Heart left ventricle (tissue), 16 donors: ENCODE measurements around the gene RAB3C. TPM values are rescaled to one million over a fixed set of nuclear protein-coding genes. Genes with fewer than 3 reads are reported as not detected.

ENCODE experiments used
- ATAC-seq, 4 donors: fragments of 200-7000 bp; cut with Tn5 transposase; one replicate each; pipeline ENCODE4 v1.9.1; 2020 to 2022; ENCODE audit warnings: moderate library complexity in 4 of 4, mild to moderate bottlenecking in 3 of 4, moderate number of reproducible peaks in 1 of 4
- DNase-seq, 5 donors: peaks; one replicate each; pipeline ENCODE4 v3.0.0-alpha.2; 2020
- H3K27ac ChIP-seq, 12 donors: fragments of 200-600 bp; sonication (generic) in 4 of 12; one replicate each; pipeline versions ENCODE4 v1.5.0 to v1.8.0; 2016 to 2022; ENCODE audit warnings: mild to moderate bottlenecking in 2 of 12
- H3K27me3 ChIP-seq, 9 donors: fragments of 200-600 bp; sonication (generic) in 2 of 9; one replicate each; pipeline versions ENCODE4 v1.5.1 to v1.8.0; 2016 to 2022; ENCODE audit warnings: mild to moderate bottlenecking in 3 of 9
- H3K36me3 ChIP-seq, 9 donors: fragments of 200-600 bp; sonication (generic) in 2 of 9; one replicate each; pipeline versions ENCODE4 v1.5.0 to v1.8.0; 2018 to 2022; ENCODE audit warnings: mild to moderate bottlenecking in 2 of 9
- H3K4me1 ChIP-seq, 12 donors: fragments of 200-600 bp; sonication (generic) in 4 of 12; one replicate each; pipeline versions ENCODE4 v1.5.0 to v1.8.0; 2016 to 2022; ENCODE audit warnings: mild to moderate bottlenecking in 3 of 12
- H3K4me3 ChIP-seq, 12 donors: fragments of 200-600 bp; sonication (generic) in 4 of 12; one replicate each; pipeline versions ENCODE4 v1.5.0 to v1.8.0; 2017 to 2022; ENCODE audit warnings: mild to moderate bottlenecking in 9 of 12, moderate library complexity in 4 of 12
- H3K9me3 ChIP-seq, 12 donors: fragments of 200-600 bp; sonication (generic) in 4 of 12; one replicate each; pipeline versions ENCODE4 v1.5.0 to v1.8.0; 2016 to 2022; ENCODE audit warnings: mild to moderate bottlenecking in 1 of 12
- CTCF ChIP-seq, 12 donors: fragments of 200-600 bp; sonication (generic) in 4 of 12; IDR thresholded peaks; one replicate each; pipeline versions ENCODE4 v1.5.0 to v1.8.0; 2018 to 2022; ENCODE audit warnings: antibody characterized with exemption in 12 of 12, mild to moderate bottlenecking in 5 of 12
- POLR2A ChIP-seq, 2 donors: fragments of 450-650 bp; IDR thresholded peaks; one replicate each; pipeline ENCODE4 v1.6.1; 2017; ENCODE audit warnings: antibody characterized with exemption in 2 of 2, mild to moderate bottlenecking in 2 of 2, moderate library complexity in 2 of 2
- WGBS, 4 donors: extraction: QIAGEN DNeasy Blood & Tissue Kit in 2 of 4; methylation state at CpG; one replicate each; pipeline versions ENCODE4 v1.1.5 to v1.1.7; 2013 to 2018; 5-methylcytosine and 5-hydroxymethylcytosine counted together
- intact Hi-C, 10 donors: fragments of 100-400 bp; cut with DNase I; formaldehyde crosslinking; loops; one replicate each; pipeline versions ENCODE4 v1.11.1 to v1.14.2; 2022
- polyA plus RNA-seq, 2 donors: library from polyadenylated mRNA; stranded (reverse); fragments of 200-250 nt; gene quantifications; one replicate each; pipeline ENCODE4 v1.2.3, GENCODE V29; 2013
- total RNA-seq, 9 donors: library from RNA; depleted of rRNA in 2 of 9; stranded (reverse); fragments of >200 nt in 2 of 9; fragmentation: NEBNext Ultra II Directional in 3 of 9; extraction: Animal tissue kit (Norgen Biotek cat#: 25700) in 3 of 9; gene quantifications; one replicate each; pipeline versions ENCODE4 v1.1.0 to v1.2.4, GENCODE V29; 2016 to 2023
- donor health status: ischemic (EF 13 %, LVEDD 7.1; RV severe dilation, severe dysfunction).
- donor health status: healthy with polysubstance abuse.
- donor health status: DM: no; HTN: yes; CAD: no.
- donor health status: DM: no; HTN: no; CAD: no.
- donor health status: ischemic (EF 25% LVEDD 6.9; RV normal size, moderate dysfunction).
- donor health status: ischemic (EF 25% LVEDD 5.7; RV mildly dilated, moderate dysfunction).
- donor health status: healthy.
- donor health status: DM: yes; HTN: yes; CAD: no.
- donor health status: ischemic (EF 35%, LVEDD 5.7; RV mildly dilated, moderate dysfunction).
- donor health status: nonischemic (EF 11% LVEDD 7.7; RV severe dilation, severe dysfunction).
- donor health status: DM: yes; HTN: yes; CAD: no.
- donor health status: PGD.
- donor health status: ischemic (EF 29% LVEDD 5.4; RV normal size, mild dysfunction).
- donor health status: nonischemic (EF 23%, LVEDD 6.1; RV moderate dilation, normal function).

The RAB3C gene
- total and polyA plus RNA-seq, 11 donors: 0.04 to 3.8 (median 0.57) TPM; not detected in 2

DNA sequence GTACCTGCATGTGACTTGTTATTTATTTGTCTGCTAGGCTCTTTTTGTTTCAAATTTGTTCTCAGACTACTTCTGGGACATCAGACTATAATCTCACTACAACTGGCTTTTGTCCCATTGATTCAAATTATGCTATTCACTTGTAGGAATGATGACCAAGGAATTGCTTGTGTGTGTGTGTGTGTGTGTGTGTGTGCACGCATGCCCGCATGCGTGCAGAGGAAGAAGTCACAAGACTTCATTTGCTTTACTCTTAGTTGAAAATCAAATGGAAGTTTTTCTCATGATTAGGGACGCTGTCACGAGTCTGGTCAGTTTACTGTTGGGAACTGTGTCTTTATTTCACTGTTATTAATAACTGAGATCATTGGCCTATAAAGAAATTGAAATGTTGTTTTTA lies 268.7 kb downstream of the RAB3C start:
- intact Hi-C loops: loop anchor here in 7 of 10 donors (2.0 to 5.0 kb wide), 4 partner anchors 353 to 375 kb away; no protein-coding TSS in a partner anchor
- Histone ChIP-seq H3K9me3 (no peaks in the 10 kb centered on the region), H3K27me3 (peaks cover 0 to 3% (median 0%) of the 10 kb centered on the region in 9 donors), H3K27ac (no peak overlapping the region), H3K36me3 (no peaks in the 10 kb centered on the region), H3K4me3 (no peak overlapping the region), H3K4me1 (no peaks in the 10 kb centered on the region)
- no peak for DNase-seq
- no peak for ATAC-seq
- WGBS, 4 donors: 89 to 92% (median 91%) methylated on average over 5 of the region's 5 CpGs
- TF ChIP-seq CTCF (IDR thresholded peaks at IDR 0.05) (no peak), POLR2A (IDR thresholded peaks at IDR 0.05) (no peak)

- intact Hi-C loops: loop anchor here in 5 of 10 donors (5.0 kb wide), 2 partner anchors 355 to 375 kb away; no protein-coding TSS in a partner anchor
Observed at GRCh38 chr5:58852566-58852965, 269.7 kb downstream of the RAB3C start.

GRCh38 chr5:58854441-58854840 lies 271.6 kb downstream of the RAB3C start:
- TF ChIP-seq POLR2A (IDR thresholded peaks at IDR 0.05) (no peak), CTCF (IDR thresholded peaks at IDR 0.05) (no peak)
- DNase-seq: no peak
- WGBS, 4 donors: 86 to 95% (median 93%) methylated on average over 2 of the region's 2 CpGs

More at GRCh38 chr5:58852566-58852965, 269.7 kb downstream of the RAB3C start:
- DNase-seq (no peak), ATAC-seq (no peak)
- no peak overlapping the region for H3K4me3 ChIP-seq
- no peaks in the 10 kb centered on the region for H3K36me3 ChIP-seq
- H3K27ac ChIP-seq: no peak overlapping the region
- WGBS, 4 donors: 54 to 95% (median 78%) methylated on average over 1 of the region's 1 CpG
- TF ChIP-seq CTCF (IDR thresholded peaks at IDR 0.05) (no peak), POLR2A (IDR thresholded peaks at IDR 0.05) (no peak)
- no peaks in the 10 kb centered on the region for H3K9me3 ChIP-seq
- peaks cover 0 to 3% (median 0%) of the 10 kb centered on the region in 9 donors for H3K27me3 ChIP-seq
- no peaks in the 10 kb centered on the region for H3K4me1 ChIP-seq

GRCh38 chr5:58855851-58856739 lies 273.2 kb downstream of the RAB3C start:
- DNase-seq (no peak), ATAC-seq (no peak)
- WGBS, 4 donors: 82 to 87% (median 83%) methylated on average over 8 of the region's 8 CpGs
- no peak overlapping the region for H3K27ac ChIP-seq
- TF ChIP-seq CTCF (IDR thresholded peaks at IDR 0.05) (no peak), POLR2A (IDR thresholded peaks at IDR 0.05) (no peak)
- H3K4me1 ChIP-seq: peaks cover 0 to 5% (median 0%) of the 10 kb centered on the region in 12 donors
- intact Hi-C loops: no loop called here
- H3K9me3 ChIP-seq: no peaks in the 10 kb centered on the region
- no peak overlapping the region for H3K4me3 ChIP-seq
- H3K27me3 ChIP-seq: peaks cover 0 to 11% (median 0%) of the 10 kb centered on the region in 9 donors
- no peaks in the 10 kb centered on the region for H3K36me3 ChIP-seq

More at GRCh38 chr5:58854441-58854840, 271.6 kb downstream of the RAB3C start:
- H3K27me3 ChIP-seq: peaks cover 0 to 11% (median 0%) of the 10 kb centered on the region in 9 donors
- no peaks in the 10 kb centered on the region for H3K4me1 ChIP-seq
- ATAC-seq: no peak
- intact Hi-C loops: loop anchor here in 5 of 10 donors (5.0 kb wide), 2 partner anchors 357 to 377 kb away; no protein-coding TSS in a partner anchor
- no peak overlapping the region for H3K27ac ChIP-seq
- H3K9me3 ChIP-seq: no peaks in the 10 kb centered on the region
- no peaks in the 10 kb centered on the region for H3K36me3 ChIP-seq
- H3K4me3 ChIP-seq: no peak overlapping the region
